ENCODE measurements around the gene LMBR1L.
"Not testable (repeated sequence)": the region's sequence is repeated elsewhere in the genome, so short reads cannot be mapped to it uniquely, and the experiment has no call there.

The LMBR1L gene

GRCh38 chr12:49084438-49084837, 26.2 kb downstream of the LMBR1L start:
- DNase-seq = no peak

DNA sequence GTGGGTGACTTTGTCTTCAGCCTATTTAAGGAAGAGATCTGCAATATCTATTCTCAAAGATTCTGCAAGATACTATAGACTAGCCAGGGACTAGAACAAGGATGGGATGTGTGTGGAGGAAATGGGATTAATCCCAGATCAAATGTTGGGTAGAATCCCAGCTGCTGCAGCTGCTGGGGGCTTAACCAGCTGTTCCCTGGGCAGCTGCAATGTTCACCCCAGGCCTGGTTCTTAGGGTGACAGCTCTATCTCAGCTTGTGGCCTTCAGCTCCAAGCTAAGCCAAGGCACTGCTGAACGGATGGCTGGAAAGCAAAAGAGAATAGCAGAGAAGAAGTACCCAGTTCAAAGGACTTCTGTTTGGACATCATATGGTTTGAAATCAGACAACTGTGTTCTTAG, 30.9 kb downstream of the LMBR1L start:
- no peak for DNase-seq

- DNase-seq = no peak
Observed at GRCh38 chr12:49070971-49071370, 39.7 kb downstream of the LMBR1L start.

- peak; percentile 95 for DNase-seq
Observed at GRCh38 chr12:49069507-49070346, 40.9 kb downstream of the LMBR1L start, which contains the start of gene RHEBL1. RHEBL1 (minus strand) TSS chr12:49069979; CDS start chr12:49069785, 194 bp downstream.

- no peak for DNase-seq
Observed at GRCh38 chr12:49068879-49069506, 41.7 kb downstream of the LMBR1L start.

DNA sequence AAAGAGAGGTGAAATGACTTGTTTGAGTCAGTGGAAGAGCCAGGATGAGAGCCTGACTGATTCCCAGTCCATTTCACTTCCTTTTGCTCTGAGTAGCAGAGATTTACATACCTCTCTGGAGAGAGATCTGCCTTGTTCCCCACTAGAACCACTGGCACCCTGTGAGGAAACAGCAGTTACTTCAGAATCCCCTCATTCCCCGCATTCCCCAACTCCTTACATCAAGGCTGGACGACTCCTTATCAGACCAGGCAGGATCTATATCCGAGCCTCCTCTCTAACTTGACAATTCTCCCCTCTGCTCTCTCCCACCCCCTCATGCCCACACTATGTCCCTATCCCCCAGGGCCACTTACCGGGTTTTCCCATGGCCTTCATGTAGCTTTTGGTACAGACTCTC, 44.5 kb downstream of the LMBR1L start:
- DNase-seq = no peak

GRCh38 chr12:49064767-49065152, 45.9 kb downstream of the LMBR1L start:
- DNase-seq = no peak

GRCh38 chr12:49061916-49062315, 48.7 kb downstream of the LMBR1L start:
- DNase-seq = not testable (repeated sequence)

GRCh38 chr12:49061157-49061650, 49.4 kb downstream of the LMBR1L start:
- DNase-seq = no peak

DNA sequence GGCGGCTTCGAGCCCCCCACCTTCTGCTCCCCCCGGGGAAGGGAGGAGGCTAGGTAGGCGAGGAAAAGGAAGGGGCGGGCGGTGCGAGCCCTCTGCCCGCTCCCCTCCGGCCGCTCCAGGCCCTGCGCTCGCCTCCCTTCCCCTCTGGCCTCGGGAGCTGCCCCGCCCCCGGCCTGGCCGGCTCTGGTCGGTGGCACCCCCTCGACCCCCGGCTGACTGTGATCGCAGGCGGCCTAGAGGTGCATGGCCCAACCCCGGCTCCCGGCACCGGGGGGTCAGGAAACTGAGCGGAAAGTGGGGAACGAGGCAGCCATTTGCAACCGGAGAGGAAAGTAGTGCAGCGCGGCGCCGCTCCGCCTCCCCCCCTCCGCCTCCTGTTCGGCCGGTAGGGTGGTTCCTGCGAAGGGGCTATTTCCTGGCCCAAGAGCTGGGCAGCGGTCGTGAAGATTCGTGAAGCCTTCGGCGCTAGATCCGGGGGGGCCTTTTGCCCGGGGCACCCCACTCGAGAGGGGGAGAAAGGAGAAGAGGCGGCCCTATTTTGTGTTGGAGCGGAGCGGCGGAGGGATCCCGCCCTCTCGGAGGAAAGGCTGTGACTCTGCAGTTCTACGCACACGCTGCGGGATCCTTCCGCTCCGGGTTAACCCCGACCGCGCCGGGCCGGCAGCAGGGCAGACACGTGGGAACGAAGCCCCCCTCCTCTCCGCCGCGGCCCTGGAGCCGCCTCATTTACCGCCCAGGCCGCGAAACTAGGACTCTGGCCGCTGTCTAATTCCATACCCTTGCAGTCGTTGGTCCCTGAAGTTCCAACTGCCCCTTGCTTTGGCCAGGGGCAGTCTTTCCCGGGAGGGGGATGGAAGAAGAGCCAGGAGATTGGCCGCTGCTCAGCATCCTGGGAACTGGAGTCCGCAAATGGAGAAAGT, 50.1 kb downstream of the LMBR1L start, which contains the start of gene KMT2D:
TSS of gene KMT2D (minus strand) at position 558 of the 920 bp plus-strand sequence. CDS start 5,470 bp downstream, outside the sequence.
- DNase-seq = peak; percentile 68

DNA sequence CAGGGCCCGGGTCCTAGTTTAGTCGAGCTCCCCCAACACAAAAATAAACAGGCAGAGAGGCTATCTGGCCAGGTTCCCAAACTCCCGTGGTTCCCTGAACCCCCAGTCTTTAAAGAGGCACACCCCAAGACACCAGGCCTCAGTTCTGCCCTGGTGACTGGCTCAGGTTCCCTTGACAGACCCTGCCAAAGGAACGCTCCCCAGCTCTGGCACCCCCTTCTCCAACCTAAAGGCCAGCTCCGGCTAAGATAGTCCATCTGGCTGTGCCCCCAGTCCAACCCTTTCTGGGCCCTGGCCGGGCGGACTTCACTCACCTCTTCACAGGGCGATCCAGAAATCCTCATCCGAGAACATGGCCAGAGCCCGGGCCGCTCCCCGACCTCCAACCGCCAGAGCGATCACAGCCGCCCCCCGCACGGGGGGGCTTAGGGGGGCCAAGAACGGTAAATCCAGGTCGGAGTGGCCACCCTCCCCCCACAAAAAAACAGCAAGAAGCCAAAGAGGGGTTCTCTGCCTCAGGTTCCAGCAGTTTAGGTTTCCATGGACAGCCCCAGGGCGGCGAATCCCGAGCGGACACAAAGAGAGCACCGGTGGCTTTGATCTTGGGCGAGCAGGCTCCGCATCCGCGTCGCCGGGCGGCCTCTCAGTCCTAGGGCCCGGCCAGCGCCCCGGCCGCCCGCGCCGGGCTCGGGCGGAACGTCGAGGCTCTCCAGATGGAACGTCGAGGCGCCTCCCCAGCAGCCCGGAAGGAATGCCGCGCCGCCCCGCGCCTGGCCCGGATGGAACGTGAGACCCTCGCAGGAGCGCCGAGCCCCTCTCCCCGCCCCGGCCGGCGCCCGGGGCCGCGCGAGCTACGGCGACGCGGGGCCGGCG, 51.1 kb downstream of the LMBR1L start:
- DNase-seq = no peak

DNA sequence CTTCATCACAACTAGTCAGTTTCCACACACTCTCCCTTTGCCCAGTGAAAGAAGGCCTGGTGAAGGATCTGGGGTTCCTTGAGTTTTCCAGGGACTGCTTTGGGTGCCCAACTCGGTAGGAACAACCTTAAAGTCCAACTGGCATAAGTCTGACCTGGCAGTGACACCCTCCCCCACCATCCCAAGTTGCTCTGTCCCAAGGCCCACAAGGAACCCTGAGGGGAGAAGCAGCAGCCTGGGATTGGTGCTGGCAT, 51.7 kb downstream of the LMBR1L start:
- no peak for DNase-seq

DNA sequence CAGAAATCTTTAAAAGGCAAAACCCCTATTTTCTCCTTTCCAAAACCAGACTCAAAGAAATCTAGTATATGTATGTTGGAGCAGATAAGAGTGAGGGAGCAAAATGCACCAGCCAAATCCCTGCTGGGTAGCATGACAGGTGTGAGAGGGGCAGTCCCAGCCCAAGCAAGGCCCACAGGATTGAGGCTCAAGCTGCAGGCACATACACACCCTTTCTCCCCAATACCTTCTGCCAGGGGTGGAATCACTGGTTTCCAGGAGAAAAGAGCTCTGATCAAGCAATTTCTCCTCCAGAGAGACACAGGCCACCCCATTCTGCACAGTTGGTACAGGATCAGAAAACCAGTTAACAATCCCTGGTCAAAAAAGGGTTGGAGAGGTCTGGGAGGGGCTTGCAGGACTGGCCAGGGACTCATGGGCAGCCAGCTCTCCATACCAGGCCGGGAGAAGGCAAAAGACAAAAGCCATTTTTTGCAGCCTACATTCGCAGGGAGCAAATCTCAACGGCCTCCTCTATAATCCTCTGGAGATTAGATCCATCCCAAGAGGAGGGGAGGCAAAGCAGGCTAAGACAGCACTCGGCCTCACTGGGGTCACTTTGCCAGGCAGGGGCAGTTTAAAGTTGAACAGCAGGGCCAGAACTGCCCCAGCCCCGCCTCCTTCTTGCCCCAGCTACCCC, 52.1 kb downstream of the LMBR1L start:
- no peak for DNase-seq

DNA sequence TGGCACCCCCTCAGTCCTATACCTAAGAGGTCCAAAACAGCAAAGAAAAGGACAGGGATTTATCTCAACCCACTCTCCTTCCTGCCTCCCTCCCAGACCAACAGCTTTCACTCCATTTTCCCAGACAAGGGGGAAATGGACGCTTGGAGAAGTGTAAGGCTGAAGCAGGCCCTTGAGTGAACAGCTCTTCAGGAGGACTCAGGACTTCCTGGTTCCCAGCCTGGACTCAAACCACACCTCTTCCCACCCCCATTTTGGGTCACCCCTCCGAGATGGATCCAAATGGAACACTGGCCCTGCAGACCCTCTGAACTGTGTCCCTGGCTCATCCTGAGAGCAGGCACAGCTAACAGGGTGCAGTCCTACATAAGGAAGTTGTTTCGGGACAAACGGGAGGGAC, 52.8 kb downstream of the LMBR1L start:
- DNase-seq = no peak

DNA sequence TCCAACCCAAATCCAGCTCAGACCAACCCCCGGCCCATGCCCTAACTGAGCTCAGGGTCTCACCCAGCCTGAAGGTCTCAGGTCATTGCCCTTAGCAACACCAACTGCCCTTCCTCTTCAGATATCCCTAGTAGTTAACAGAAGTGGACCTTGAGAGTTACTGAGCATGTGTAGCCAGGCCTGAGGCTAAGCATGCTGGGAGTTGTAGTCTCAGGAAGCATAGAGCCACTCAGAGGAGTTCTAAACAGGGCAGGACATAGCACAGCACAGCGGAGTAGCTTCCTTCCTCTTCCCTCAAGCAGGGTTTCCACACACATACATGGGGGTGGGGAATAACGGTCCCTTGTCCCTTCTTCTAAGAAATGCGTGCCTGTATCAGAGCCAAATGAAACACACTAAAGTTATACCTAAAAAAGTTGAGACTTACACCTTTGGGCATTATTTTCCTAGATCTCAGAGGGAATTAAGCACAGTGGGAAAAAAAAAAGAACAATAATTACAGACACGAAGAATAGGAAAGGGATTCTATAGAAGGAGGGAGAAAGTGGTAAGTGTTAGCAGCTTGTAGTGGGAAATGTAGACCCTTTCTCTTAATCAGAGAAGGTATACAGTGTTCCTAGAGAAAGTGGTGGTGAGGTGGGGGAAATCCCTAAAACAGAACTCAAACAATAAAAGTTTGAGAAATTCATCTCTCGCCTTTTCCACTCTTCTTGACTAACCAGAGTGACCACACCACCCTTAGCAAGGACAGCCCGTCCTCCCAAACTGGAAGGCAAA, 54.5 kb downstream of the LMBR1L start:
- no peak for DNase-seq

DNA sequence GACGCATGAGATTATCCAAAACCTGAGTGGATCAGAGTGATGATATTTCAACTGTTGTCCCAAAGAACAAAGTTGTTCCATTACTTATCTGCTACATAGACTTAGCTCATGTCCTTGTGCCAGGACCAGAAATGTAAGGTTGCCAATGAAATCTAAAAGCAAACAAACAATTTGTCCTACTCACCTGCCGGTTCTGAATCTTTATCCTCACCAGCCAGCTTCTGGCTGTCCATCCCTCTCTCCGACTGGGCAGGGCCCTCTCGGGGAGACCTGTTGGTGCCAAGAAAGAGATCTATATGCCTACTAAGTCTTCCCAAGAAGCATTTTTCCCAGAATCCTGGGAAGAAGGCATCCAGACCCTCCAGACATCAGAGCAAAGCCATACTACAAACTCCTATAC, 55.6 kb downstream of the LMBR1L start:
- no peak for DNase-seq

DNA sequence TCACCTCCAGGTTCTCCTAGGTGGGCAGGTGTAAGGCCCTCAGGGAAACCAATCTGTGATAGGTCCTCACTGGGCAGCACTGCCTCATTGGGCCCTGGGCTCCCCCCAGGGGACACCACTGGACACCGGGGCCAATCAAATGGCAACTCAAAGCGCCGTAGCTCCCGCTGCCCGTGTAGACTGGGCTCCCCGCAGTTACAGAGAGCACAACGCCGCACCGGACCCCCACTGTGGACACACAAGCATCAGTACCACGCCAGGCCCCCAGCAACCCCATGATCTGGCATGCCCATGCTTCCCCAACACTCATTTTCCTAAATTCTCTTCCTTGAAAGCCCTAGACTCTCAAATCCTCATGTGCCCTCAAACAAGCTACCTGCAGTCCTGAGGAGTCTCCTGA, 56.1 kb downstream of the LMBR1L start:
- no peak for DNase-seq

DNA sequence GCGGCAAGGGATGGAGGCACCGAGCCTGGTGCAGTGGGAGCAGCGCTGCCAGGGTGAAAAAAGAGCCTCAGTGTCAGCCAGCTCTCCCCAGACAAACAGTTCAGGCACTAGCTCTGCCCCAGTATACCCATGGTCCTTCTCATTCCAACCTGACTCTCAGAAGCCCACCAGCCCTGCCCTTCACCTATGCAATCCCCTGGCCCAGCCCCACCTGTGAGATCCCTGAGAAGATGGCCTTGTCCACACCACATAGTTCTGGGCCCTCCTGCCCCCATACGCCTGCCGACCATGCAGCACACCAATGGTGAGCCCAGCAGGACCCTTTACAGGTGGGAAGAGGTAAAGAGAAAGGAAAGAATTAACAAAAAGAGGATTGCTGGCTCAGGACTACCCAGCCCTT, 56.6 kb downstream of the LMBR1L start:
- no peak for DNase-seq

GRCh38 chr12:49052451-49053208, 58.0 kb downstream of the LMBR1L start:
- no peak for DNase-seq

All from NCI-H748 treated with DMSO at 0.1 percent for 48 hours (cell line).